GM21423 (cell line): ENCODE measurements around the gene ZNF12.
"Not testable (repeated sequence)": the region's sequence is repeated elsewhere in the genome, so short reads cannot be mapped to it uniquely, and the experiment has no call there.

Source experiments
- ATAC-seq: cut with Tn5 transposase; IDR thresholded peaks from one replicate; pipeline ENCODE4 v1.9.1; 2021; ENCODE audit warnings: mild to moderate bottlenecking, moderate library complexity; ENCODE audit not compliant: unreplicated experiment

Gene ZNF12

DNA sequence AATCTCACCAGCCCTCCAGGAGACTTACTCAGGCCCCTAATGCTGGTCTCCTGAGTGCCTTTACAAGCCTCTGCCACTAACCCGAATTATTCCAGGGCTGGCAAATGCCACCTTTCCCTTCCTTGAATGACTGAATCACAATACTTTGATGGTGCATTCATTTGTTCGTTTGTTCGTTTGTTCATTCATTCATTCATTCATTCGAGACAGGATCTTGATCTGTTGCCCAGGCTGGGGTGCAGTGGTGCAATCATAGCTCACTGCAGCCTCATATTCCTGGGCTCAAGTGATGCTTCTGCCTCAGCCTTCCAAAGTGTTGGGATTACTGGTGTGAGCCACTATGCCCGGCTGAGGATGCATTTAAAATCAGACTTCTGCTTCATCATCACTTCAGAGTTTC lies 6.0 kb downstream of the ZNF12 start:
- no peak for ATAC-seq

DNA sequence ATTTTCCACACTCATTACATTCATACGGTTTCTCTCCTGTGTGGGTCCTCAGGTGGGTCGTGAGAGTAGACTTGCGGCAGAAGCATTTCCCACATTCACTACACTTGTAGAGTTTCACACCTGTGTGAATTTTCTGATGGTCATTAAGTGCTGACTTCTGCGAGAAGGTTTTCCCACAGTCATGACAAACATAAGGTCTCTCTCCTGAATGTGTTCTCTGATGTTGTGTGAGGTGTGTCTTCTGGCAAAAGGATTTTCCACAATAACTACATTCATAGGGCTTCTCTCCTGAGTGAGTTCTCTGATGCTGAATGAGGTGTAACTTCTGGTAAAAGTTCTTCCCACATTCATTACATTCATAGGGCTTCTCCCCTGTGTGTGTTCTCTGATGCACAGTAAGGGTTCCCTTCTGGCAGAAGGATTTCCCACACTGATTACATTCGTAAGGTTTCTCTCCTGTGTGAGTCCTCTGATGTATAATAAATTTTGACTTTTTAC lies 15.1 kb downstream of the ZNF12 start:
- no peak for ATAC-seq

GRCh38 chr7:6691103-6691502 lies 15.6 kb downstream of the ZNF12 start:
- ATAC-seq = no peak

DNA sequence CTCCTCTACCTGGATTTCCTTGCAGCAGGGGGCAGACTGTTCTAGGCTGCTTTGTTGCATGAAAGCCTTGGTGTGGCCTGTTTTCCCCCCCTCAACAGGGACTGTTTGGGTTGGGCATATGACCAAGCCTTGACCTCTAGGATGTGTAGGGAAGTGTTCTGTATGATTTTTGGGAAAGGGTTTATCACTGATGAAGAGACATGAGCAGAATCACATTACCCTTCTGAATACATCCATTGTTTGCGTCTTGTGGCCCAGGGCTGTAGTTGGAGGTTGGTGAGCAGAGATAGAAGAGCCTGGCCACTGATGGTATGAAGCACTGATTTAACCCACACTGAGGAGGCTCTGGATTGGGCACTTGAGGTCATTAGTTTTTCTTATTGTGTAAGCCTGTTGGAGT lies 26.6 kb downstream of the ZNF12 start:
- ATAC-seq = no peak

DNA sequence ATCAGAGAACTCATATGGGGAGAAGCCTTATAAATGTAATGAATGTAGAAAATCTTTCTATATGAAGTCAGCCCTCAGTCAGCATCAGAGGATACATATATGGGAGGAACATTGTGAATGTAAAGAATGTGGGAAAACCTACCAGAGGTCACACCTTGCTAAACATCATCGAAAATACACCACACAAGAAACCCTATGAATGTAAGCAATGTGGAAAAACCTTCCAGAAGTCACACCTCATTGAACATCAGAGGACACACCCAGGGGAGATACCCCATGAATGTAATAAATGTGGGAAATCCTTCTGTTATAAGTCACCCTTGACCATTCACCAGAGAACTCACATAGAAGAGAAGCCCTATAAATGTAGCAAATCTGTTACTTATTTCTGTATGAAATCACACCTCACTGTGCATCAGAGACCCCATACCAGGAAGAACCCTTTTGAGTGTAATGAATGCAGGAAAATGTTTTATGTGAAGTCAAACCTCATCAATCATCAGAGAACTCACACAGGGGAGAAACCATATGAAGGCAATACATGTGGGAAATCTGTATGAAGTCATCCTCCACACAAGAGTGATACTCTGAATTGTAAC lies 30.8 kb downstream of the ZNF12 start:
- no peak for ATAC-seq

- not testable (repeated sequence) for ATAC-seq
These were observed 35.9 kb downstream of the ZNF12 start for GRCh38 chr7:6670851-6671250.

DNA sequence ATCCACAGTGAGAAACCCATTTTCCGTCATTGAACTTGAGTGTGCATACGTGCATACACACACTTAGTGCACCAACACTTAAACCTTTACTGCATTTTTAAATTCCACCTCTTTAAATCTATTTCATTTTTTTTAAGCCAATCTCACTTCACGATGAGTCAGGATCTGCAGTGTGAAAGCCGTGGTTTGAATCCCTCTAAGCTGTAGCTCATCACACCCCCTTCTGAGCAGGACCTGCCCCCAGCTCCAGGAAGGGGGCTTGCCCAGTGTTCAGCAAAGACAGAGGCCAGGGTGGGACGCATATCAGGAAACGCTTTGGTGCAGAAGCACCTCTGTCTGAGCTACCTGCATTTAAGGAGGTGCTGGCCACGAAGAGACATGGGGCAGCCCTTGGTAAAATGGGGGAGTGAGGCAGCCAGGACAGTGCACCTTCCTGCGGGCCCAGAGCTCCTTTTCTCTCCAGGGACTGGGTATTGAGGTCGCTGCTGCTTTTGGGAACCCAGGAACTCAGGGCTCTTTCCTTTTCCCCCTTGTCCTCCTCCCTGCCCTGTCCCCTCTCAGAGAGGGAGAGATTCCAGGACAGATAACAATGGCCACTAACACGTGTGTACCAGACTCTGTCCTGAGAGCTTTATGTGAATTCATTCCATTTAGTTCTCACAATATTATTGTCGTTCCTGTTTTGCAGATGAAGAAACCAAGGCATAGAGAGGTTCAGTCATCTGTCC lies 48.0 kb downstream of the ZNF12 start:
- ATAC-seq = no peak

DNA sequence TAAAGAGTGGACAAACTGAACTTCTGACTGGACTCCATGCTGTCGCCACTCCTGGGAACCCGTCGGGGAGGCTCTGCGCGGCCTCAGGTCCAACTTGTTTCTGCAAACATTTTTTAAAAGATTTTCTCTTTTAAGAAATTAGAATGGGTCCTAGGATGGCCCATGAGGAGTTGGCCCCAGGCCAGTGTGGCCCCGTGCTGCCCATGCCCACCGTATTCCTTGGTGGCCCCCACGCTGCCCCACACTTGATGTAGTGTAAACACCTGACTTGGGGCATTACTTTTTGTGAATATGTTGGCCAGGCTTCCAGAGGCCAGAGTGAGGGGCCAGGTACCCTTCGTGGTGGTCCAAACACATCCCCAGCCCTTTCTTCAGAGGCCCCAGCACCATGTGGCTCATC lies 50.3 kb downstream of the ZNF12 start:
- no peak for ATAC-seq

GRCh38 chr7:6655636-6656385 lies 50.9 kb downstream of the ZNF12 start:
- ATAC-seq = no peak

DNA sequence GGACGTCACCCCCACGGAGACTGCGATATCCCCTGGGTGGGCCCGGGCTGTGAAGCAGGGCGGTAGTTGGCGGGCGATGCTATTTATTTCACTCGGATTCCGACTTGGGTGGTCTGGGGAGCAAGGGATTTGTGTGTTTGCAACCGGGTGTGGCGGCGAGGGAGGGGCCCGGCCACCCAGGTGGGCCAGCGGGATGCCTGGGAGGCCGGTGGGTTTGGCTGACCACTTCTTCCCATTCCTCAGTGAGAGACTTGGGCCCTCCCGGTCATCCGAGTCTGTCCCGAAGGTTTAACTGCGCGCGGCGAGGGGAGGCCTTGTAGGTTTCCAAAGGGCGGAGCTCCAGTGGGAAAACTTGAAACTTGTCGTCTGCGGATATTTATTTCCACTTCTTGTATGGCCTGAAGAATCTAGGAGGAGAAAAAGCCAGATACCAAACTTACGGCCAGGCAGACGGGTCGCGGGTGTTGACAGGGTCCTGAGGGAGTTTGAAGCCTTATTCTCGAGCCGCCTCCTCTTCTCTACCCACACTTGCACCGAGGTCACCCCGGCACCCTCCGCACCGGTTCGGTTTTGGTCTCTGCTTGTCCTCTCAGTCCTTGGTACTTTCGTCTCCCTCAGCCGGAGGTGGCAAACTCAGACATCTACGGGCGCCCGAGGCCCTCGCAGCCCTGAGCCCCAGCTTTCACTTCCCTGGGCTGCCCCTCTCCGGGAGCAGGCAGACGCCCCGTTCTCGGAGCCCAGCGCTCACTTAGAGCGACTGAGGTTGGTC lies 51.7 kb downstream of the ZNF12 start:
- ATAC-seq = no peak

DNA sequence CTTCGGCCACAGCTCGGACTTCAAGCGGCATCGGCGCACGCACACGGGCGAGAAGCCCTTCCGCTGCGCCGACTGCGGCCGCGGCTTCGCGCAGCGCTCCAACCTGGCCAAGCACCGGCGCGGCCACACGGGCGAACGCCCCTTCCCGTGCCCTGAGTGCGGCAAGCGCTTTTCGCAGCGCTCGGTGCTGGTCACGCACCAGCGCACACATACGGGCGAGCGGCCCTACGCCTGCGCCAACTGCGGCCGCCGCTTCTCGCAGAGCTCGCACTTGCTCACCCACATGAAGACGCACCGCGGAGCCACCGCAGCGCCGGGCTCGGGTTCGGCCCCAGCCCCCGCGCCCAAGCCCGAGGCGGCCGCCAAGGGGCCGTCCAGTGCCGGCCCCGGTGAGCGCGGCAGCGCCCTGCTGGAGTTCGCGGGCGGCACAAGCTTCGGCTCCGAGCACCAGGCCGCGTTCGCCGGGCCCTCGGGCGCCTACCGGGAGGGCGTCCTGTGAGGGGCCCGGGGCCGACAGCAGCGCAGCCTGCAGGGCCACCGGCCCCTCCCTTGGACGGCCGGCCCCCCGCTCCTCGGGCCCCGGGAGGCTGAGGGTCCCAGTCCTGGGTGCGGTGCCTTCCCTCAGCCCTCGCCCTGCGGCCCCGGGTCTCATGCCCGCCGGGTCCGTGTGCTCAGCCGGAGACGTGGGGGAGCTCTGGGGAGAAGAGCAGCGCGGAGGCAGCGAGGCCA lies 52.5 kb downstream of the ZNF12 start:
- ATAC-seq = no peak

- no peak for ATAC-seq
These were observed 53.4 kb downstream of the ZNF12 start for GRCh38 chr7:6653071-6654003.

- no peak for ATAC-seq
These were observed 54.2 kb downstream of the ZNF12 start for GRCh38 chr7:6652446-6653011.

- ATAC-seq = no peak
These were observed 54.8 kb downstream of the ZNF12 start for GRCh38 chr7:6651851-6652445.

- no peak for ATAC-seq
These were observed 56.2 kb downstream of the ZNF12 start for GRCh38 chr7:6650521-6651011.

GRCh38 chr7:6650086-6650485 lies 56.7 kb downstream of the ZNF12 start:
- ATAC-seq = no peak

DNA sequence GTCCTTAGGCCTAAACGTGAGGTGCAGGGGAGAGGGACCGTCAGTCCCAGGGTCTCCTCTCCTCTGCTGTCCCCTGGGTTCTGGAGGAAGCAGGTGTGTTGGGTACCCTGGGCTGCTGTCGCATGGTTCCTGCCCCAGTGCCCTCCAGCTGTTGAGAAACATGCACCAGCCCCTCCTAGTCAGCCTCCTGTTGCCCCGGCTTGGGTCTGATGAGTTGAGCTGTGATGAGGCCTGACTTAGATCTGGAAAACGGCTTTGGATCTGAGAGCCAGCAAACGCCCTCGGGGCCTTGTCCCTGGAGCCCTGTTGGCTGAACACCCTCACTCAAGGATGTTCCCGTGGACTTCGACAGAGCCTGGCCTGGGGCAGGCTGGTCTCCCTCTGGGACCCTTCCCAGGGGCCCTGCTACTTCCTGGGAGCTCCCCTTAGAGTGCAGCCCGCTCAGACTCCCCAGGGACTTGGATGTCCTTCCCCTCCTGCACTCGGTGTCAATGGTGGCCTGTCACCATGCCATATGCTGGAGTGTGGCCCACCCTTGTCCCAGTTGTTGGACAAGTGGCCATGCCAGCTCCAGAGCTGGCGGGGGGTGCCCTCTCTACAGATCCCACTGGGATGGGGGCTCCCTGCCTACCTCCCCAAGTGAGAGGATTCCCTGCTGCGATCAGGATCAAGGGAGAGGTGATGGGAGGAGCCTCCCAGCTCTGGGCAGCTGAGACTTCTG lies 57.3 kb downstream of the ZNF12 start:
- ATAC-seq = no peak

DNA sequence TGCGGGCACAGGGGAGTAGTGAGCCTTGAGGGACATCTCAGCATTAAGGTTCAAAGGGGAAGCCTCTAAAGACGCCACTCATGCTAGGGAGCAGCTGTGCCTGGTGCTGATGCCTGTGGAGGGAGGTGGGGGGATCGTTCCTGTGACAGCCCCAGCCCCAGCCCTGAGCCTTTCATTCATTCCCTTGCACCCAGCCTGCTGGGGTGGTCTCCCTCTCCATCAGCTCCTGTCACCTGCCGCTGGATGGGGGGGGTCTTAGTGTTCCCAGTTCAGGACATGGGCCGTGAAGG lies 58.0 kb downstream of the ZNF12 start:
- no peak for ATAC-seq
